Measurements from ENCODE around the gene PRKAB2. TPM values are rescaled to one million over a fixed set of nuclear protein-coding genes. Genes with fewer than 3 reads are reported as not detected.

The PRKAB2 gene
- 23.2 and 27.9 TPM in 2 replicates for total RNA-seq

GRCh38 chr1:147172168-147173016 lies at the start of gene PRKAB2:
PRKAB2 (minus strand) TSS chr1:147172470; CDS start chr1:147172144, 326 bp downstream.
- peak; percentile 86 for TF ChIP-seq CTCF (IDR thresholded peaks at IDR 0.05; ENCODE audit: insufficient read depth, low read length, severe bottlenecking)
- Histone ChIP-seq H3K36me3 (ENCODE audit: control insufficient read depth, insufficient read depth, low read length) (no peaks in the 10 kb centered on the region), H3K27me3 (ENCODE audit: control insufficient read depth, insufficient read depth, low read length) (no peaks in the 10 kb centered on the region), H3K4me3 (ENCODE audit: low read depth, low read length) (peak within 1 kb of the TSS; percentile 91)
- DNase-seq (ENCODE audit: low read depth): peak; percentile 84
- no peak for FAIRE-seq

GRCh38 chr1:147218606-147219005 lies 46.3 kb upstream of the PRKAB2 start:
- Histone ChIP-seq H3K4me3 (ENCODE audit: low read depth, low read length) (no peak overlapping the region), H3K36me3 (ENCODE audit: control insufficient read depth, insufficient read depth, low read length) (no peaks in the 10 kb centered on the region), H3K27me3 (ENCODE audit: control insufficient read depth, insufficient read depth, low read length) (no peaks in the 10 kb centered on the region)
- DNase-seq (ENCODE audit: low read depth): no peak
- no peak for FAIRE-seq
- no peak for TF ChIP-seq CTCF (IDR thresholded peaks at IDR 0.05; ENCODE audit: insufficient read depth, low read length, severe bottlenecking)

GRCh38 chr1:147217141-147217540 lies 44.9 kb upstream of the PRKAB2 start:
- Histone ChIP-seq H3K36me3 (ENCODE audit: control insufficient read depth, insufficient read depth, low read length) (no peaks in the 10 kb centered on the region), H3K4me3 (ENCODE audit: low read depth, low read length) (no peak overlapping the region), H3K27me3 (ENCODE audit: control insufficient read depth, insufficient read depth, low read length) (no peaks in the 10 kb centered on the region)
- no peak for TF ChIP-seq CTCF (IDR thresholded peaks at IDR 0.05; ENCODE audit: insufficient read depth, low read length, severe bottlenecking)
- DNase-seq (ENCODE audit: low read depth) (no peak), FAIRE-seq (no peak)

- H3K4me3 ChIP-seq (ENCODE audit: low read depth, low read length): no peak overlapping the region
- no peaks in the 10 kb centered on the region for H3K27me3 ChIP-seq (ENCODE audit: control insufficient read depth, insufficient read depth, low read length)
- TF ChIP-seq CTCF (IDR thresholded peaks at IDR 0.05; ENCODE audit: insufficient read depth, low read length, severe bottlenecking): no peak
- no peak for DNase-seq (ENCODE audit: low read depth)
- FAIRE-seq: no peak
- H3K36me3 ChIP-seq (ENCODE audit: control insufficient read depth, insufficient read depth, low read length): no peaks in the 10 kb centered on the region
These were observed 43.9 kb upstream of the PRKAB2 start for GRCh38 chr1:147216124-147216523.

GRCh38 chr1:147215540-147215916 lies 43.3 kb upstream of the PRKAB2 start:
- H3K27me3 ChIP-seq (ENCODE audit: control insufficient read depth, insufficient read depth, low read length): no peaks in the 10 kb centered on the region
- H3K4me3 ChIP-seq (ENCODE audit: low read depth, low read length): no peak overlapping the region
- no peaks in the 10 kb centered on the region for H3K36me3 ChIP-seq (ENCODE audit: control insufficient read depth, insufficient read depth, low read length)
- DNase-seq (ENCODE audit: low read depth): no peak
- FAIRE-seq: no peak
- TF ChIP-seq CTCF (IDR thresholded peaks at IDR 0.05; ENCODE audit: insufficient read depth, low read length, severe bottlenecking): no peak
